Measurements from ENCODE around the gene ABHD16A. TPM values are rescaled to one million over a fixed set of nuclear protein-coding genes. Genes with fewer than 3 reads are reported as not detected.

Gene ABHD16A
- 103 TPM for total RNA-seq

DNA sequence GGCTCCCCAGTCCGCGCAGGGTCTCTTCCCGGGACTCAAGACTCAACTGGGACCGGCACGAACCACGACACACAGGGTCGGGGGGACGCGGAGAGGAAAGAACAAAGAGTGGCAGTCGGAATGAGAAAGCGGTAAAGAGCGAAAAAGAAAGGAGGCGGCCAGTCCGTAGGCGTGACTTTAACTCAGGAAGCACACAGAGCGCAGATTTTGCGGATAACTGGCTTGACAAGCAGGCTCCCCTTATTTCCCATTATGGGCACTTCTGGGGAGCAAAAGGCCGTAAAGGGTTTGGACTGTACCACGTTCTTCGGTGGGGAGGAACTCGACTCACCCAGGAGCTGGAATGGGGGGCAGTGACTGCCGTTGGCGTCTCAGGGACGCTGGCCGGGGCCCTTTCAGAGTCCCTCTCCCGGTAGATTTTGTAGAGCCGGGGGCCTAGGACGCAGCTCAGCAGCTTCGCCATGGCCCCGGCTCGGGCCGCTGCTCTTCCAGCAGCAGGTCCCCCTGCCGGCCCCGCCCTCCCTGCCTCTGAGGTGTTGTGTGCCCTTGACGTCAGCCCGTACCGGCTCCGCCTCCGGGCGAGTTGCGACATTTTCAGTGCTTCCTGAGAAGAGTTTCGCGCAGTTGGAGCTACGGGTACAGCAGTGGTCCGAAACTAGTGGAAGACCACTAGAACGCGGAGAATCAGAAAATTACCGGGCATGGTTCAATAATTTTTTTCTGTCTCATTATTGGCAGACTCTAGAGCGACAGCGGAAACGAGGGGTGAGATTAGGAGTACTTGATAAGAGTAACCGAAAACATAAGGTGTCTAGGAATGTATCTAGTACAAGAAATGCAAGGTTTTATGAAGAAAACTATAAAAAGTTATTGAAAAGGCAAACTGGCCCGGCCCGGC lies at the start of gene ABHD16A:
ABHD16A (minus strand) TSS at position 506 of the 898 bp plus-strand sequence; CDS start at position 463, 43 bp downstream.
- DNase-seq (ENCODE audit: low spot score), result peak; percentile 99

DNA sequence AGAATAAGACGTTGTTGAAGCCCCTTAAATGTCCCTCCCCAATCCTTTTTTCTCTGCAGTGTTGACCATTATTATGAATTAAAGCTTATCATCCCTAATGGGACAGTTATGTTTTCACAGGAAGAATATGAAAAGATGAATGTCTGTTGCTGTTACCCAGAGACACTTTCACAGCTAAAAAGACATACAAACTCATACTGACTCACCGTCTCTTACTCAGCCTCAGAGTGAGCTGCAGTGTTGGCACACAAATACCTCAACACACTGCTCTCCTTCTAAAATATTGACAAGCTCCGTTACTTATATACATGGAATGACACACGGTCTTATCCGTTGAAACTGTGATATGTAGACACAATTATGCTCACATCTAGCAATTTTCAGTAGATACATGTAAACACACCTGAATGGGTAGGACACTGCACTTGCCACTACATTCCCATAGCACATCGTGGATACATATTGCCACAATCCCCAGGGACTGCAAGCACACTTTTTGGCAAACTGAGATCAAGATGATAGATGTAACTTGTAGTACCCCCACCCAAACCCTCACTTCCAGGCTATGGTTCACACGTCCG lies 49.7 kb upstream of the ABHD16A start:
- no peak for DNase-seq (ENCODE audit: low spot score)

DNA sequence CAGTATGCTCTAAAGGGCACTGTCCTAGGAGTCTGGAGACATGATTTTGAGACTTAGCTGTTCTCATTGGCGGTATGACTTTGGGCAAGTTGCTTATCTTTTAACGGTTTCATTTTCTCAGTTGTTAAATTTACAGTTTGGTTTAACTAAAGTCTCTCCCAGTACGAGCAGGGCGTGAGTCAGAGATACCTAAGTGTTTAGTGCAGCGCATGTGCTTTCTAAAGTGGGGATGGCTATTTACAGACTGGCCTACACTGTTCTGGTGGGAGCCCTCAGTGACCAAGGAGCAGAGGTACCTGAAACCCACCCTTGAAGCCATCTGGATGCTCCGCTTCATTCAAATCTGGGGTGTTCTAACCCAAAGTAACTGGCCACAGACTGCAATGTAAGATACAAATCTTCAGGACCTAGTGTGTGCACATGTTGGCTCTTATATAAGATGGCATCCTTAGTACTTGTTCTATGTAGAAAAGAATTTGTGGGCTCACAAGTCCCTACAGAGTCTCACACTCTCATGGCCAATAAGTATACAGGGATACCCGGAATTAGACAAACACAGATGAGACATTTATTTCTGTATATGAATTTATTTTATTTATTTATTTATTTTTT lies 47.4 kb upstream of the ABHD16A start:
- DNase-seq (ENCODE audit: low spot score), result no peak

DNA sequence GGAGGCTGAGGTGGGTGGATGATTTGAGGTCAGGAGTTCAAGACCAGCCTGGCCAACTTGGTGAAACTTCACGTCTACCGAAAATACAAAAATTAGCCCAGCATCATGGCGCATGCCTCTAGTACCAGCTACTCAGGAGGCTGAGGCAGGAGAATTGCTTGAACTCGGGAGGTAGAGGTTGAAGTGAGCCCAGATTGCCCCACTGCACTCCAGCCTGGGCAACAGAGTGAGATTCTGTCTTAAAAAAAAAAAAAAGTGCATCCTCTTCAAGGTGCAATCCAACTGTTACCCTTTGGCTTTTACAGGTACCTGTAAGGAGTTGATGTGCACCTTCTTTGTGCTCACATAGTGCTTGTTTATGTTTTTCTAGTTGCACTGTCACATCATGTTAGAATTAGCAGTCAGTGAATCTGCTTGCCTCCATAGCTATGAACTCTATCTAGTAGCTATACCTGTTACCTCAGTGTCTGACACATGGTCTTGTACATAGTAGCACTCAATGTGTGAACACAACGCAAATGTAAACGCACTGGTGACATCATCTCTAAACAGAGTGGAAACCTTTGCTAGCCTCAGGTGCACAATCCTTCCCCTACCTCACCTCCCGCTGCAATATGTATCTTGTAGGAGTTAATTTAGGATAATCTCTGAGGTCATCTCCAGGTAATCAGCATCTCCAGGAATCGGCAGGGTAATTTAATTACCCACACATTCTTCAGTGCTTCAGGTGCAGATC lies 46.3 kb upstream of the ABHD16A start:
- no peak for DNase-seq (ENCODE audit: low spot score)

DNA sequence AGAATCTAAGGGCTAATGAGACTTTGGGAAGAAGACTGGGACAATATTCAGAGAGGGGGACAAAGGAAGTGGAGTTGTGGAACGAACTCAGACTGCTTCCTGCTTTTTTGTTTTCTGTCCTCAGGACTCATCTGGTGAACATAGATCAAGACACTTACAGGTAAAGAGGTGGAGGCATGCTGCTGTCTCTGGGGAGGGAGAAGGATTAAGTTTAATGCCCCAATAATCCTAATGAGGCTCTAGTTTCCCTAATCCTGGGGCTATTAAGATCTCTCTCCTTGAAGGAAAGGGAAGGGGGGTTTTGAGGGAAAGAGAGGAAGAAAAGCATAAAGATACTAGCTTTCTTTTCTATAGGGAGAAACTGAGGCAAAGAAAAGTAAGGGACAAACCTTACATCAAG lies 41.3 kb upstream of the ABHD16A start:
- no peak for DNase-seq (ENCODE audit: low spot score)

DNA sequence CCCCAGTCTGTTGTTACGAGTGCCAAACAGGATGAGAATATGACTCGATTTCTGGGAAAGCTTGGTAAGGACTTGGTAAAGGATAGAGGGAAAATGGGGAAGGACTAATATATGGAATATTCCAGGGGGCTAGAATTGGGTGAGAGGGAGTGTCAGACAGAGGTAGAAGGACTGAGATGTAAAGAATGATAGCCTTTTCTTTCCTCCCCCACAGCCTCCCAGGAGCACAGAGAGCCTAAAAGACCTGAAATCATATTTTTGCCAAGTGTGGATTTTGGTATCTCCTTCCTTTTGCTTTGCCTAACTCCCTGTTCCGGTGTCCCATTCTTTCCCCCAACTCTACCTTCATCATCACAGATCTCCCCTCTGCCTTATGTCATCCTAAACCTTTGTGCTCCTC lies 39.8 kb upstream of the ABHD16A start:
- no peak for DNase-seq (ENCODE audit: low spot score)

DNA sequence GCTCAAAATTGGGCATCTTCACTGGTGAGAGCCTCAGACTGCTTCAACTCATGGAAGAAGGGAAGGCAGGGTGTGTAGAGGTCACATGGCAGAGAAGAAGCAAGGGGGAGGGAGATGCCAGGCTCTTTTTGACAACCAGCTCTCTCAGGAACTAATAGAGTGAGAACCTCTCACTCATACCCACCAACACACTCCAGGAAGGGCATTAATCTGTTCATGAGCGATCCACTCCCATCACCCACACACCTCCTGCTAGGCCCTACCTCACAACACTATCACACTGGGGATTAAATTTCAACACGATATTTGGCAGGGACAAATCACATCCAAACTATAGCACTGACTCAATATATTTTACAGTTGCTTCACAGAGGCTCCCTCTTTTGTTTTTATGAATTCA lies 38.7 kb upstream of the ABHD16A start:
- no peak for DNase-seq (ENCODE audit: low spot score)

DNA sequence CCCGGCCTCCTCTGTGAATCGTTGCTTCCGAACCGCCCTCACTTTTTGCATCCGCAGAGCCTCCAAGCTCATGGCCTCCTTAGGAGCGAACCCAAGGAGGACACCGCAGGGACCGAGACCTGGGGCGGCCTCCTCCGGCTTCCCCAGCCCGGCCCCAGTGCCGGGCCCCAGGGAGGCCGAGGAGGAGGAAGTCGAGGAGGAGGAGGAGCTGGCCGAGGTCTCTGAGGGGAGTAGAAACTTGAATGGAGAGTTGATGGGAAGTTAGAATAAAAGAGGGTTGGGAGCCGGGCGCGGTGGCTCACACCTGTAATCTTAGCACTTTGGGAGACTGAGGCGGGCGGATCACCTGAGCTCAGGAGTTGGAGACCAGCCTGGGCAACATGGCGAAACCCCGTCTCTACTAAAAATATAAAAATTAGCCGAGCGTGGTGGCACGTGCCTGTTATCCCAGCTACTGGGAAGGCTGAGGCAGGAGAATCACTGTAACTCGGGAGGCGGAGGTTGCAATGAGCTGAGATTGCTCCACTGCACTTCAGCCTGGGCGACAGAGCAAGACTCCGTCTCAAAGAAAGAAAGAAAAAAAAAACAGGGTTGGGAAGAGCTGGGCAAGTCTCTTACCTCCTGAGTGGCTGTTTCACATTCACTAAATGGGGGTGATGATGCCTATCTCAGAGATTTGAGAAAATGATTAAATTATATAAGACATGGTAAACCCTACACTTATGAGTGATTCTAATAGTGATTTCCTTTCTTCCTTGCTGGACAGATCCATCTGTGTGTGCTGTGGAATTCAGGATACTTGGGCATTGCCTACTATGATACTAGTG lies 37.5 kb upstream of the ABHD16A start:
- DNase-seq (ENCODE audit: low spot score), result no peak

DNA sequence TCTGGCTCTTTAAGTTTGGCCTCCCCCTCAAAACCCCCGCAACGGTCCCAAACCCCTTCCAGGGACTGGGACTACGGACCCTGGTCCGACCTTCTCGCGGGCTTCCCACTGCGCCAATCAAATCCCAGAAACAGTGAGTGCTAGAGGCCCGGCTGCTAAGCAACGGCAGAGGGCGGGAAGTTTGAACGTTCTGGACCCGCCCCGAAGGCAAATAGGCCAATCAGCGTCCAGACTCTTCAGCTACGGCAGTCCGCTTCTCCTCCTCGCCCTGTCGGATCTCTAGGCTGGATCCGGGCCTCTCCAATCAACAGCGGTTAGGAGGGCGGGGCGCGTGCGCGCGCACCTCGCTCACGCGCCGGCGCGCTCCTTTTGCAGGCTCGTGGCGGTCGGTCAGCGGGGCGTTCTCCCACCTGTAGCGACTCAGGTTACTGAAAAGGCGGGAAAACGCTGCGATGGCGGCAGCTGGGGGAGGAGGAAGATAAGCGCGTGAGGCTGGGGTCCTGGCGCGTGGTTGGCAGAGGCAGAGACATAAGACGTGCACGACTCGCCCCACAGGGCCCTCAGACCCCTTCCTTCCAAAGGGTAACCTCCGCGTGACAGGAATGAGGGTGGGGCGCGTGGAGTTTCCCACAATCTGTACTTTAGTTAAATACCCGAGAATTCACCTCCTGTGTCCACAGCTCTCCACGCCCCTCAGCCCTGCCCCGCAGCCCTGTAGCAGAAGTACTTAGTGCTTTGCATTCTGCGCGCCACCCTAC lies 36.7 kb upstream of the ABHD16A start, which contains the start of gene MSH5:
MSH5 (plus strand) TSS at position 367 of the 758 bp plus-strand sequence. CDS start 462 bp downstream, outside the sequence.
- peak; percentile 99 for DNase-seq (ENCODE audit: low spot score)

DNA sequence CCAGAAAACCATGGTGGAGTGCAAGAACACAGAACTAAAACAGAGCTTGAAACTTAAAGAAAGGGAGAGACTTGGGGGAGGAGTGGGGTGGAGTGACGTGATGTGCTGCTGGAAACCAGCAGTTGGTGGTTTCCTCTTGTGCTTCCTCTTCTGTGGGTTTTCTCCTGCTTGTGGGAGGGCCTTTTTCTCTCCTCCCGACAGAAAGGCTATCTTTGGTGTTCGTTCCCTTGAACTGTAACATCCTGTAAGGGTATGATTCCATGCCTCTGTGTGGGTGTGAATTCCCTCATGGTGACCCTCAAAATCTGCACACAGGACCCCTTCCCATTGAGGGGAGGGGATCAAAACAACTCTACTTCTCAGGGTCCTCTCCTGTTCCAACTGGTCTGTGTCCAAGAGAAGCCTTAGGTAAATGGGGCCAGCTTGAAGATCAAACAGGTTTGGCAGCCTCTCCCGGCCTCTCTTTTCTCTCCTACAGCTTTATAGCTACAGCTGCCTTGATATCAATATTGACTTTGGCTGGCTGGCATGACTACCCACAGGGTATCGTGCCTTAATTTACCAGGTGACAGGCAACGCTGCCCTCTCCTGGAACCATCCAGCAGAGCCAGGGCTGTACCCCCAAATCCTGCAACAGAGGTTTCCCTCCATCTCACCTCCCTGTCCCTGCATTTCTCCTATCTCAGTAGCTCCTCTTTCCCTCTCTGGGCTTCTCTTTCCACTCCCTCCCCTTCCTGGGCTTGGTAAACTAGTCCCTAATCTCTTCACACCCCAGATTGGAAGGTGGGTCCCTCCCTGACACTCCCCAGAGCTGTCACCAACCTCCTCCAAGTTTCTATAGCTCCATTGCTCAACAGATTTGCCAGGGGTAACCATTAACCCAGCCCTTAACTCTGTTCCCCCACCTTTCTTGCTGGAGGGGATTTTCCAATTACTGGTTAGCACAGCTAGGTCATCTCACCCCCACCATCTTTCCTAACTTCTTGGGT lies 35.2 kb upstream of the ABHD16A start:
- DNase-seq (ENCODE audit: low spot score), result peak; percentile 82

DNA sequence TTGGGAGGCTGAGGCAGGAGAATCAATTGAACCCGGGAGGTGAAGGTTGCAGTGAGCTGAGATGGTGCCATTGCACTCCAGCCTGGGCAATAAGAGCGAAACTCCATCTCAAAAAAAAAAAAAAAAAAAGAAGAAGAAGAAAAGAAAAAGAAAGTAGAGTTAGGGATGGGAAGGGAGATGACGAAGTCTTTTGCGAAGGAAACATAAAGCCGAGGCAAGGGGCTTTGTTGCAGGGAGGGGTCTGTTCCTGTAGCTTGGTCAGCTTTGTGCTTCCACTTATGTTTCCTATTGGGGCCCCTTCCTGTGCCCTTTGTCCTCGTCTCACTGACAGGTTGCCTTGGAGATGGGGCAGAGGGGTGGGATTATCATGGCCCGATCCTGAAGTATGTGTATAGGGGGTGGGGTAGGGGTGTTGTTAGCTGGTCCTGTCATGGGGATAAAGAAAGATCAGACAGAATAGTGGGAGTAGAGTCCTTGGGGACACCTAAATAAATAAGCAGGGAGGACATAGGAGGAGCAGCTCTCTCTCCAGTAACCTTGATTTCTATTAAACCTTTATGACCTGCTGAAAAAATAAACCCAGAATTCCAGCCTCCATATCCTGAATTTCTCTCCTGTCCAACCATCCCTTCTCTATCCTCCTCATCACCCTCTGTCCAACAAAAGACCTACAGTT lies 34.3 kb upstream of the ABHD16A start:
- DNase-seq (ENCODE audit: low spot score), result no peak

DNA sequence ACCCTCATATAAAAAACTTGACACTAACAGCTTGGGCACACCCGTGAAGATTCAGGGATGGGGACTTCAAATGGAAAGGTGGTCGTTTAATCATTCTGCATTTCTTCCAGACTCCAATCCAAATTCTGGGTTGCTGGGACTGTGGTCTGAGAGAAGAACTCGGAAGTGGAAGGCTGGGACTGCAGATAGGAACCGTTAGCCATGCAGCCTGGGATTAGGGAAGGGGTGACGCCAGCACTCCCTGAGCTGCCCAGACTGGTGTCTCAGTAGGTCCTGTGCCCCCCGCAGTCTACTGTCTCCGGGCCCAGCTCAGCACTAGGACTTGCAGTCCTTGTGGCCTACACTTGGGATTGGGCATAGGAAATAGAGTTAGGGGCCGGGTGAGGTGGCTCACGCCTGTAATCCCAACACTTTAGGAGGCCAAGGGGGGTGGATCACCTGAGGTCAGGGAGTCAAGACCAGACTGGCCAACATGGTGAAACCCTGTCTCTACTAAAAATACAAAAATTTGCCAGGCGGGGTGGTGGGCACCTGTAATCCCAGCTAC lies 33.7 kb upstream of the ABHD16A start:
- DNase-seq (ENCODE audit: low spot score), result no peak

DNA sequence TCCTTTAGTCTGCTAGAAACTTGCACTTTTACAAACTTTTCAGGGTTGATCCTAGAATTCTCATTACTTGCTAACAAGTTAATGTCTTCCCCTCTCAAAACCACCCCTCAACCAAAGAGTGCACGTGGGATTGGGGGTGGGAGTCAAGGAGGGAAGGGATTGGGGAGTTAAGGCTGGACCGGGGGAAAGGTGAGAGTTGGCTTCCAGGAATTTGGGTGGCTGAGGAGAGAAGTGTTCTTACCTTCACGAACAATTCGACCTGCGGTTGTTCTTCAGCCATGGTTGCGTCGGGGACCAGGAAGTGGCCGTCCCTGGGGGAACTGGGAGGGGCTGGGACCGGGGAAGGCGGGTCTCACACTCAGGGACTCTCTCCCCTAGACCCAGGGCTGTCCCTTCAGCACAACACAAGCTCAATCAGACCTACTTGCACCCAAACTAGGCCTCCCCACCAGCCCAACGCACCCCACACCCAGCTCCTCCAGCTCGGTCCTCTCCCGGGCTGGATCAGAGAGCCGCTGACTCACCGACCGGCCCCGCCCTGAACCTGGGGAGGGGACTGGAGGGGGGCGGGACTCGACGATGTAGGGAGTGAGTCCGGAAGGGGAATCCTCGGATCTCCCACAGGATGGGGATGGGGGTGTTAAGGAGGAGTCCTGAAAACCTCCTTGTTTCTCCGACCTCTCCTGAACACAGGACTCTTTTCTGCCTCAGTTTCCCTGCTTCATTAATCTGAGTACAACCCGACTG lies 33.1 kb upstream of the ABHD16A start, which contains the start of gene CLIC1:
CLIC1 (minus strand) TSS at position 510 of the 747 bp plus-strand sequence; CDS start at position 280, 230 bp downstream.
- peak; percentile 83 for DNase-seq (ENCODE audit: low spot score)

DNA sequence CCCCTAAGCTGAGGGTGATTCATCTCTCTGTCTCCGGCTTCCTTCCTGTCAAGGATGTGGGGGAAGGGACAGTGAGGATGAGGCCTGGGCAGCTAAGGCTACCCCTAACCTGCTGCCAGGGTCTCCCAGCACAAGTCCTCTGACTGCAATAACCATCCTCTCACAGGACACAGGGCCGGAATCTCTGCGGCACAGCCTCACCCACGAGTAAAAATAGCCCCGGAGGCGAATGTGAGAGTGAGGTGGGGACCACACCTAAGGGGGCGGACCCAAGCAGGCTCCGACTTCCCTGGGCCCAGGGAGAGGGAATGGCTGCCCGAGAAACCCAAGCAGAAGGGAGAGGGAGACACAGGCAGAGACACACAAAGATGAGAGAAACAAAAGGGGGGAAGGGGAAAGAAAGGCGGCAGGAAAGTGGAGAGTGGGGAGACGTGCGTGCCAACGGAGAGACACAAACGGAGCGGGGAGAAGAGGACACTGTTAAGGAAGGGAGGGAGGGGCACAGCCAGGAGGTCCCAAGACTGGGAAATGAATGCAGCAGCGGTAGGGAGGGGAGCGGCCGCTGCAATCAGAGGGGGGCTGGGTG lies 31.8 kb upstream of the ABHD16A start:
- no peak for DNase-seq (ENCODE audit: low spot score)

DNA sequence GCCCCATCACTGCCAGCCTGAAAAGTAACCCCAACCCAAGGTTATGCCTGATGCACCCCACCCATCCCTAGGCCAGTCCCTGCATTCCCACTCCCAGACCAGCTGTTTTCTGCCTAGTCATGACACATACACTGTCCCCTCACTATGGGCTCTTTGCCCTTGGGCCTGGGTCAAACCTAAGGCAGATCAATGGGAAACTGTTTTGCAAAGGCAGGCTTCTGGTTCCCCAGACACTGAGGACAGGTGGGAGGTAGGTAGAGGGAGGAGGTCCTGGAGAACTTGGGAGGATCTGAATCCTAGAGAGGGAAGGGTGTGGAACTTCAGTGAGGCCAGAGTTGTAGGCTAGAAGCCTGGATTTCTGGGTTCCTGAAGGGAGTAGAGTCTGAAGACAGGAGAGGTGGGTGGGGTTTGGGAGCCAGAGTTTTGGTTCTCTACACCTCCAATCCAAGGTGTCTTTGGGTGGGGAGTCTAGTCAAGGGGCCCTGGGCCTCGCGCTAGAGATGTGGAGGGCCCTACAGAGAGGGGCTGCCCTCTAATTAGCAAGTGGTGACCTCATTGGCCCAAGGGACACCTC lies 31.2 kb upstream of the ABHD16A start:
- DNase-seq (ENCODE audit: low spot score), result no peak

DNA sequence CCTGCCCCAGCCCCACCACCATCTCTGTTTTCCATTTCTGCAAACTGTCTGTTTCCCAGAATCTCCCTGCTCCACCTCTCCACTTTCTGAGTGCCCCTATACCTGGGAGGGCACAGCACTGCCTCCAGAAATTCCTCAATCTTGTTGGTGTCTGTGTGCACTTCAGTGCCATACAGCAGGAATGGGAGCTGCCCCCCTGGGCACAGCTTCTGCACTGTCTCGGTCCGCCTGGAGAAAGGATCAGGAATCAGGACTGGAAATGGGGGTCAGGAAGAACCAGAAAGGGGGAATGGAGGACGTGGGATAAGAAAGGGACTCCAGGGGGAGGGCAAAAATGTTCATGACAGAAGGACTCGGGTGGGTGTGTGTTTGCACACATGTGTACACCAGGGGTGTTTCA lies 30.6 kb upstream of the ABHD16A start:
- DNase-seq (ENCODE audit: low spot score), result no peak

DNA sequence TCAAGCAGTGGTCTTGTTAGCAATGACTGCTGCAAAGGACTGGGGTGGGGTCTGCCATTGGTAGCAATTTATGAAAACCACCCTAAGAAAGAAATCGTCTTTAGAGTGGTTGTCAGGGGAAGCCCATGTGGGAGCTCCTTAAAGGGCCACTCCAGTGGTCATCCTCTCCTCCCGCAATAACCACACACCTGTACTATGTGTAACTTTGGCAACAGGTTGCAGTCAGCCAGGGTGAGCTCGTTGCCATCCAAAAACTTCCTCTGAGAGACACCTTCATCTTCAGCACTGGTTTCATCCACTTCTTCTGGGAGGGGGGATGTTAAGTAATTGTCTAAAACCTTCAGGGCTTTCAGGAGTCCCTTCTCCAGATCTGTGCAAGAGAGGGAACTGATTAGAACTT lies 28.9 kb upstream of the ABHD16A start:
- DNase-seq (ENCODE audit: low spot score), result no peak

All from mucosa of gallbladder (tissue), 1 donor.